CD4-positive, alpha-beta T cell treated with Interleukin-17A for 4 hours (primary cell): ENCODE data around the gene PIP4P1.

Experiments
- DNase-seq: peaks from one replicate; pipeline ENCODE4 v3.0.0-alpha.2; 2020; ENCODE audit warnings: mixed read lengths

Gene PIP4P1

DNA sequence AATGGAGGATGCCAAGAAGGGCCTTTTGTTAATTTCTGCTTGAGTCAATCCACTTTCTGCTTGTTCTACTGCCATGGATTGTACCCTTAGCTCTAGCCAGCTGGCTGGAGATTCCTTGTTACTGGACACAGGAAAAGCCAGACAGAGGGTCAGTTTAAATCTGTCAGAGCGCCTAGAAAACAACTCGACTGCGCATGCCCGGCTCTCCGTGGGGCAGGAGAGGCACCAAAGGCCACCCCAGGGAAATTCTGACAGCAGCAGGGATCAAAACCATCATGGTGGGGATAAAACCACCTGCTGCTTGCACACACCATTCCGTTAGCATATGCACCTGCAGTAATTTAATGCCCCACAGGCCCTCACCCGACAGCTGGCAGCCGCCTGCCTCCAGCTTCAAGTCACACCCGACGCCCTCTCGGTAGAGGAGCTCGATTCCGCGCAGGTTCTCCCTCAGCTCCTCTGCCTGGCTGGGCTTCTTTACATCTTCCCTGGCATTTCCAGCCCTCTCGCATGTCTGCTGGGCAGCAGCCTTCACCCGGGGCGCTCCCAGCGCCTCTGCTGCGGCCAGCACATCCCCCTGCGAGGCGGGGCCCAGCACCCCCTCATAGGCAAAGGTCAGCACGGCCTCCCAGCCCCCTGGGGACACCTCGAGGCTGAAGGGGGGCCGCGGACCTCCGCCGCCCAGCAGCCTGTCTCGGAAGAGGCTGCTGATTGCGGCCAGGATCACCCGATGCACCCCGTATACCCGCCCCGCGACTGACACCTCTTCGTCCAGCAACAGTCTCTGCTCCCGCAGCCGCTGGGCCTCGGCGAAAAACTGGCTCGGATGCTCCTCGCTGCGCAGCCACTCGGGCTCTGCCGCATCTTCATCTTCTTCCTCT is 26.3 kb downstream of the PIP4P1 start:
- DNase-seq = no peak

DNA sequence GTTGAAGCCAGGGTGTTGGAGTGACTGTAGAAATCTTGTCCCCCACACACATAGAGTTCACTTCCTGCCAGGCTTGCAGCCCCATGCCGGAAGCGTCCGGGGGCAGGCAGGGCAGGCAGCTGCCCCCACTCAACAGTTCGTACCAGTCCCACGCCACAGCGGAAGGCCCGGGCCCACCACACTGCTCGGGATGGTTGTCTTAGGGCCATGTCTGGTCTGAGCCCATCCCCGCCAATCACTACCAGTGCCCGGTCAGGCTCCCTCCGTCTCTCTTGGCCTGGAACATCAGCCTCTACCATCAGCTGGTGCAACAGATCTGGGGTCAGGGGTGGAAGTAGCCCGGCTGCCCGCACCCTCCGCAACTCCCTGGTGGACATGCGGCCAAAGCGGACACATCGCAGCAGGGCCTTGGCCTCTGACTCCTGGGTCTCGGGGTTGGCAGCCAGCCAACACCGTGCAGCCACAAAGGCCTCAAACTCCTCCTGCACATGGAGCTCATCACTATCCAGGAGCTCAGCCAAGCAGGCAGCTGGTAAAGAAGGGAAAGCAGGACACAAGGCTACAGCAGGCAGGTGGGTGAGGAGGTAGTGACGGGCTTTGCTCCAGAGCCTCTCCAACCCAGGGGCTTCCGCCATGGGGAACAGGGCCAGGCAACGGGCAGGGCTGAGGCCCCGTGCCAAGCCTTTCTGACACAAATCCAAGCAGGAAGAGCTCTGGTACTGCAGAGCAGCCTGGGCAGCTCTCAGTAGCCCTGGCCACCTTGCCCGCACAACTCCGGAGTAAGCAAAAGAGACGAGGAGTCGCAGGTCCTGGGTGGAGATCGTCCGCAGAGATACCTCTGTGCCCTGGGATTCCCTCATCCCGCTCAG is 31.2 kb downstream of the PIP4P1 start:
- DNase-seq = no peak

DNA sequence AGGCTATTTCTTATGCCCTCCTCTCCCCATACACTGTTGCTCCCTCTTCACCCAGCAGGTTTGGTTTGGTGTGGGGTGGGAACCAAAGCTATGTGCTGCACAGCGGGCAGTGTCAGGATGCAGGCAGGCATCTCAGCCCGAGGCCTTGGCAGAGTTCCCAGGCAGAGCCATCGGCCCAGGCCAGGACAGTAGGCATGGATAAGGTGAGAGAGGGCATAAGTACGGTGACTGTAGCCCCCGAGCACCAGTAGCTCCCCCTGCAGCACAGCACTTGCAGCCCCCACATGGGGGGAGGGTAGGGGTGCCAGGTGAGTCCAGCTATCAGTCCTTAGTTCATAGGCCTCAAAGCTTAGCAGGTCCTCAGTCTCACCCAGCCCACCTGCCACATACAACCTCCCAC is 32.4 kb downstream of the PIP4P1 start:
- DNase-seq = no peak

DNA sequence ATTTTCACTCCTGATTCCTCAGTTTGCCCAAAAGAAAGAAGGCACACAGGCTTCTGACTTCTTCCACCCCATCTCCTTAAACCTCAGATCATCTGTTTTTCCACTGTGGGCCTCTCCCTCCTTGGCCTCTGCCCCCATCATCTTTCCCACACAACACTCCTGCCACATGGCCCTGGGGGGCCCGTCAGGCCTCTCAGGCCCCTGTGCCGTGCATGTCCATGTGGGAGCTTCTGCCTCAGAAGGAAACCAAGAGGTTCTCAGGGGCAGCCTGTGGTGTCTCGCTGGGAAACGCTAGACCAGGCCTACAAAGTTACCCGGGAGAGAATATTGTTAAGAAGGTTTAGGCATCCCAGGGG is 33.2 kb downstream of the PIP4P1 start:
- DNase-seq = no peak

DNA sequence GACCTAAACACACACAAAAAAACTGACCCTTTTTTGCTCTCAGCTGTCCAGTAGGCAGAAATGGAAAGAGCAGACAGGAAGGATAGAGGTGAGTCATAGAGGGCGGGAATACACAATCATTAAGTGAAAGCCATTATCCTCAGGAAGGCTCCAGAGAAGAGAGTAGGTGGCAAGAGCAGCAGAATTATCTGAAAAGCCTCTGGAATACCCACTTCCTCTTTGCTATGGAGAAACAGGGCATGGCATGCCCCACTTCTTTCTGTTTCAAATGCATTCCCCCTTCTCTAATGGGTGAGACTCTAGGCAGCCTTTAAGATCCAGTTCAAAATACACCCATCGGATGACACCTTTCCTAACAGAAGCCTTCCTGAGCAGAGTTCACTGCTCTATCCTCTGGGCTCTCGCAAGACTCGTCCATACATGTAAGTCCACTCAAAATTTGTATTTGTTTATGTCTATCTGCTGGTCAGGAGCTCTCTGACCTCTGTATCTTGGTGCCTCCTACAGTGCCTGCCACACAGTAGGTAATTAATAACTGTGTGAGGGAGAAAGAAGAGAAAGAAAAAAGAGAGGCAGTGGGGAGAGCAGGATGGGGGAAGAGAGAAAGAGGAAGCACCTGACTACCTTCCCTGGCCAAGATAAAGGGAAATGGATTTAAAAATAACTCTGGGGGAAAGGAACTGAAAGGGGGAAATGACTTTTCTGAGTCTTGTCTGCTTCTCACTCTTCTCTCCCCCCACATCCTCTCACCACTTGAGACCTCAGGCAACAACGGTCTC is 33.8 kb downstream of the PIP4P1 start:
- DNase-seq = no peak

DNA sequence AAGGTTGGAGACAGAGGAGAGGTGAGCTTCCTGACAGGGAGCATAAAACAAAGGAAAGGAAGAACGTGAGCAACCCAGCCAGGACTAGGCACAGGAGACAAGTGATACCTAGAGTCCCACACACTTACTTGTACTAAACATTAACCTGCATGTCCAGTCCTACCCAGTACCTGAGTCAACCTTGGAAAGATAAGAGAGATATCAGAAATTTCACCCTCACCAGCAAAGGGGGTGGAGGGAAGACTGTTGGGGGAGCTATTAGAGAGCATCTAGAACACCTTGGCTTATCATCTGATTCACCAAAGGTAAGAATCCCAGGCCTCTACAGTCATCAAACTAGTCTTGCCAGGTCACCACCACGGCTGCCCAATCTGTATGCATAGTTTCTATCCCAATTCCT is 36.4 kb downstream of the PIP4P1 start:
- DNase-seq = no peak

DNA sequence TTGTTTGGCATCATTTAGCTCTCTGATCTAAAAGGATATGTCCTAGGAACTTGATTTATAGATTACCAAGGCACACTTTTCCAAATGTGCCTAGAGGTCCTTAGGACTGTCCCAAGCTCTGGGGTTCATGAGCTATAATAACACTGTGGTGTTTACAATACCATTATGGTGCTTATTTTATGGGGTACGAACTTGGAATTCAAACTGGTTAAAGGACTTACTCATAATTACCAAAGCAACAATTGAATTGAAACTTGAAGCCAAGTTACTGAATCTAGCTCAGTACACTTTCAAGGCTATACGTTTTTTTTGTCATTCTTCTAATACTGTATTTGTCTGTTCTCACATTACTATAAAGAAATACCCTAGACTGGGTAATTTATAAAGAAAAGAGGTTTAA is 38.3 kb downstream of the PIP4P1 start:
- no peak for DNase-seq

DNA sequence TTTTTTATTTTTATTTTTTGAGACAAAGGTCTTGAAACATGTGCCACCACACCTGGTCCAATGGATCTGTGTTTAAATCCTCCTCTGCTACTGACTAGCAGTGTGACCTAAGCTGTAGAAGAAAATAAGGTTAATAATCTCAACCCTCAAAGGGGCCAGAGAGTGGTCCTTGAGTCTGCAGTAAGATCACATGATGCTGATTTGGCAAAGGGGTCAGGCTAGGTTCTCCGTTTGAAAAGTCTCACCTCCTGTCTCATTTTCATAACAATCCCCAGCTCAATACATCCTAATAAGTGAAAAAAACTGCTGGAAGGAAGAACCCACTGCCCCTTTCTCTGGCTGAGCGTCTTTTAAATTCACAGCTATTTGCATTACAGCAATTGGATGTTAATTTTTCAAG is 40.0 kb downstream of the PIP4P1 start:
- no peak for DNase-seq

DNA sequence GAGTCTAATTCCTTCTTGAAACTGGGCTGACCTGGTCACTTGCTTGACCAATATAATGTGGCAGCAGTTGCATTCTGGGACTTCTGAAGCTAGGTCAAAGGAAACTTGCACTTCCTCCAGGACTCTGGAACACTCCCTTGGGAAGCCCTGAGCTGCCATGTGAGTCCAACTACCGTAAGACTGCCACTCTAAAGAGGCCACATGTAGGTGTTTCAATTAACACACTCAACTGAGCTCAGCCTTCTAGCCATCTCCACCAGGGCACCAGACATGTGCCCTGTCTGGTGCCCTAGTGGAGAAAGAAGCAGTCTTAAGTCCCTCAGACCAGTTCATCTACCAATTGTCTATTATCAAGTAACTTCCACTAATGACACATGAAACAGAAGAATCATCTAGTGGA is 41.8 kb downstream of the PIP4P1 start:
- no peak for DNase-seq

DNA sequence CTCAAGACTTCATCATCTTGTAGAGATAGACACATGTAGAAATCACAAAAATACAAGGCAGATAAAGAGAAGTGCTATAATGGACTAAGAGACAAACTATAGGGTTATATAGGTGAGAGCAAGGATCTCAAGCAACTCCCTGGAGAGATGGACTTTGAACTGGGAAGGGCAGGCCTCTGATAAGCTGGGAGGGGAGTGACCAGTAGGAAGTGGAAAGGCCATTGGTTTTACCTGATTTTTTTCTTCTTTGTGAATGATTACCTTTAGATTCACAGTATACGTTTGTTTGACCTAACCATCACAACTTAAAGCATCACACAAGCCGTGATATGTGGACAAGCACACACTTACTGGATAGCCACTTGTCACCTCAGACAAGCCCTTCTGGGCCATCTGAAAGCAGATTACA is 42.7 kb downstream of the PIP4P1 start:
- no peak for DNase-seq

DNA sequence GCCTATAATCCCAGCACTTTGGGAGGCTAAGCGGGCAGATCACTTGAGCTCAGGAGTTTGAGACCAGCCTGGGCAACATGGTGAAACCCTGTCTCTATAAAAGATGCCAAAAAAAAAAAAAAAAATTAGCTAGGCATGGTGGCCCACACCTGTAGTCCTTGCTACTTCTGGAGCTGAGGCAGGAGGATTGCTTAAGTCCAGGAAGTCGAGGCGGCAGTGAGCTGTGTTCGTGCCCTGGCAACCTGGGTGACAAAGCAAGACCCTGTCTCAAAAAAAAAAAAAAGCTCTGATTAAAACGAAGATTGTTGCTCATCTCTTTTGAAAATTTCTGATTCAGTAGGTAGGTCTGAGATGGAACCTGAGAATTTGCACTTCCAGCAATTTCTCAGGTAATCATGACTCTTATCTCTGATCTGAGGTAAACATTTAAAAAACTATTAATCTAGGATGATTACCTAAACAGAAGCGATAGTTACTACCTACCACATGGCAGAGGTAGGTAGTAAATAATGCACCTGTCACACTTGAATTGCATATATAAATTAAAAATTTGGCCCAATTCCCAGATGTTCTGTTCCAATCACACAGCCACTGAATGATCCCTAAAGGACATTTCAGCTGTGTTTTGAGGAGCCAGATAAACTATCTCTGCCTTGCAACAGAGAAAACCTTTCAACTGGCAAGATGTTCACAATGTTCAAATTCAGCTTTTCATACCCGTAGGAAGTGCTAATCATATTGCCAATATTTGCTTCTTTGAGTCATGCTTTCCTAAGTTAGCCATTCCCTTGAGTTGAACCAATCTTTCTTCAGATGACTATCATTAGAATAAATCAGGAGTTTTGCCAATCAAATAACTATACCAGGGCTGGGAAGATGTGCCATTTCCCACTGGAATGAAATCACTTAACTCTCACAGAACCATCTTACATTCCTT is 43.7 kb downstream of the PIP4P1 start:
- no peak for DNase-seq

DNA sequence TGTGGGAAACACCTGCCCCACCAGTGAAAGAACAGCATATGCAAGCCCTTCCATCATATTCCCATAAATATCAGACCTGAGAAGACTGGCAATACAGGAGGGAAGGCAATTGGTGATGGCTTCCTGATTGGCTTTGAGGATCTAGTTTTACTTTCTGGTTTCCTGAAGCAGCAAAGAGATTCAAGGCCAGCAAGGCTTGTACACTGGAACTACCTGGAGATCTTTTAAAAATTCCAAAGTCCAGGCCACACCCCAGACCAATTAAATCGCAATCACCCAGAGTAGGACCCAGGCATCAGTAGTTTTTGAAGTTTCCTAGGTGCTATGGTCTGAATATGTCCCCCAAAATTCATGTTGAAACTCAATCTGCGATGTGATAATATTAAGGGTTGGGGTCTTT is 45.0 kb downstream of the PIP4P1 start:
- DNase-seq = no peak

DNA sequence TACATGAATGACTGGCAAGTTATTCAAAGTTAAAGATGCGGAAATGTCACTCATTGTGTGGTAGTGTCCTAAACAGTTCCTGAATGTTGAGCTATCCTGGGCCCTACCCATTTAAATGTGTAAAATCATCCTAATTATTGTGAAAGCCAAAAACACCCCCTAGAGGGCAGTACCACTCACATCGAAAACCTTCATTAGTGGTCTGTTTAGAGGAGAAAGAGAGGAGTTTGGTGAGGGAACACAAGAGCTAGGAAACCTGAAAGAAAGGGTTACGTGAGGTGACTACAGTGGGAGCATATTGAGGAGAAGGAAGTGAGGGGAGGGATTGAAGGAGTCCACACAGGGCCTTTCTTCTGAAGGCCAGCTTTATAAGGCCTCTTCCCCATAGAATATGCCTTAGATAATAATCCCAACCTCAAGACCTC is 45.4 kb downstream of the PIP4P1 start:
- DNase-seq = peak; percentile 55

DNA sequence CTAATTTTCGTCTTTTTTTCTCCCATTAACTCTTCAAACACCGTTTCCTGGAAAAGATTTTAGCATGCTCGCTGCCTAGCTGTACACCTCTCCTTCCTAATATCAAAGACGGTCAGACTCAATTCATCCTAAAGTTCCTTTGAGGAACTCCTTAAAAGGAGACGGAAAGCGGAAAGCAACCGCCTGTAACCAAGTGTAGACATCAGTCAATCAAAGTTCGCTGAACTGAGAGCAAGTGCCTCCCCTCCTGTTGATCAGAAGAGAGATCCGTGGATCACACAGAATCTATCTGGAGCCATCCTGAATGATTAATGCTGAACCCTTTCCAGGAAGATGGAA is 47.5 kb downstream of the PIP4P1 start:
- peak; percentile 48 for DNase-seq

DNA sequence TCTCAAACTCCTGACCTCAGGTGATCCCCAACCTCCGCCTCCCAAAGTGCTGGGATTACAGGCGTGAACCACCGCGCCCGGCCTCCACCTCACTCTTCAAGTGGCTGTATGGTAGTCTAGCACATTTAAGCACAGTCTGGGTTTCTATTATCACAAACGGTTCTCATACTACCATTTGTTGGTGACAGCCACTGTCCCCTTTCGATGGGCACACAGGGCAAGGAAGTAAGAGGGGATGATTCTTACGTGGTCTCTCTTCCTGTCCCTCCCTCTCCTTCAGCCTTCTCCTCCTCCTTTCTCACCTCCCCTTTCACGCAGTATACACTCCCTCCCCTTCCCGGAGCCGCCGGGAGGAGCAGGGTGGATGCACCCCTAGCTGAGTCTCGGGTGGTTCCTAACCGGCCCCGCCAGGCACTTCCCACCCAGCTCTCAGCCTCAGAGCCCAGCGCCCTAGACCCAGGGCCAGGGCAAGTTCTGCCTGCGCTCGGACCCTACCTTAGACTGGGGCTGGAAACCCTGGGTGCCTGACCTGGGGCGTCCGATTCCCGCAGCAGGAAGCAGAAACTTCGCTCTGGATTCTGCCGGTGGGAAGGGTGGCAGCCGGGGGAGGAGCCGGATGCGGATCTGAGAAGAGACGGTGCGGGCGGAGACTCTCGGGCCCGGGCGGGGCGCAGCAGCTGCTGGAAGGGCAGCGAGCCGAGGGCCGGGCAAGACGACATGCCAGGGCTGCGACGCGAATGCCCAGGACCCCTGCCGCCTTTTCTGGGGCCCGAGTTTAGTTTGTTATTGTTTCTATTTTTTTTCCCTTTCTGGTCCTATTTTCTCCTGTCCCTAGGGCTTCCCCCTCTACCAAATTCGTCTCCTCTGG is 48.1 kb downstream of the PIP4P1 start, which contains the start of gene TEP1:
TSS of gene TEP1 (minus strand) at position 626 of the 868 bp plus-strand sequence. CDS start 5,062 bp downstream, outside the sequence.
- peak; percentile 83 for DNase-seq

DNA sequence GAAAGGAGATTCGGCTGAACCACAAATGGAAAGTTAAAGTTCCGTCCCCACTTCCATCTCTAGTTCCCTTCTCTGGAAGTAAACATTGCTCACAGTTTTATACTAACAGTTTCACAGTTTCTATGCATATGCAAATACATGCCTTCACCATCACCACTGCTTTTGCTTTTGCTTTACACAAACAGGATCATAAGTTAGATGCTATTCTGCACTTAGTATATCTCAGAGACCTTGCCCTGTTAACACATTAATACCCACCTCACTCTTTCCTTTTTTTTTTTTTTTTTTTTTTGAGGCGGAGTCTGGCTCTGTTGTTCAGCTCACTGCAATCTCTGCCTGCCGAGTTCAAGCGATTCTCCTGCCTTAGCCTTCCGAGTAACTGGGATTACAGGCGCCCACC is 48.8 kb downstream of the PIP4P1 start:
- no peak for DNase-seq

DNA sequence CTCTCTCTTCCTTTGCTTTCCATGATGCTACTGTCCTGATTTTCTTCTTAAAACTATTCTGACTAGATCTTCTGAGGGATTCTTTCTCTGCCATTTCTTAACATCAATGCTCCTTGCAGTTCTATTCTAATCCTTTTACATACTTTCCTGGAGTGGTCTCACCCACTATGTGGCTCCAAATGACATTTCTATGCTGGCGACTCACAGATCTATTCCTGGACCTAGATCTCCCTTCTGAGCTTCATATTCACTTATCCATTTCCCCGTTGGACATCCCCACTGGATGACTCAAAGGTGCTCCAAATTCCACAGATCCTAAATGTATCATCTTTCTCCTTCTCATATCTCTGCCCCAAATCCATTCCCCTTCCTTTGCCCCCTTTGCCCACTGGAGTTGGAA is 52.0 kb downstream of the PIP4P1 start:
- DNase-seq = no peak
